Motor neuron (in vitro differentiated cells): Measurements from ENCODE around the gene MOB2. TPM values are rescaled to one million over a fixed set of nuclear protein-coding genes. Genes with fewer than 3 reads are reported as not detected.

Source experiments
- ATAC-seq, 8 experiments: fragments of 200-7000 bp; cut with Tn5 transposase; replicated peaks in 6 of 8; 2 replicates each; pipeline ENCODE4 v1.8.0; 2021; ENCODE audit warnings: mild to moderate bottlenecking in 8 of 8, moderate library complexity in 8 of 8
- H3K27ac ChIP-seq, 2 donors: fragments of 250-450 bp; sonication (Bioruptor Pico); 2 replicates each; pipeline ENCODE4 v1.9.0; 2021; ENCODE audit warnings: antibody characterized with exemption in 2 of 2, mild to moderate bottlenecking in 2 of 2, moderate library complexity in 1 of 2
- H3K4me1 ChIP-seq, 2 donors: fragments of 250-450 bp; sonication (Bioruptor Pico); replicated peaks in 1 of 2; 2 replicates each; pipeline ENCODE4 v1.6.1; 2021; ENCODE audit warnings: antibody characterized with exemption in 2 of 2, mild to moderate bottlenecking in 2 of 2, moderate library complexity in 1 of 2
- H3K4me3 ChIP-seq, 5 donors: fragments of 250-450 bp; sonication (Bioruptor Pico); 2 replicates each; pipeline ENCODE4 v1.9.0; 2021; ENCODE audit warnings: antibody characterized with exemption in 5 of 5, mild to moderate bottlenecking in 5 of 5, moderate library complexity in 4 of 5
- WGBS, 10 experiments: fragments of 450-650 bp; shearing (Covaris generic); methylation state at CpG; one replicate each; pipeline ENCODE4 v1.0.0; 2022; 5-methylcytosine and 5-hydroxymethylcytosine counted together
- in situ Hi-C, 9 experiments: fragments of 400-800 bp; cut with MboI; loops; one replicate each; pipeline ENCODE4 v1.15.0; 2021; ENCODE audit warnings: low sequenced_read_pairs in 9 of 9, low pct_unique_long_range_greater_than_20kb in 2 of 9; ENCODE audit not compliant: unreplicated experiment in 9 of 9
- total RNA-seq, 8 experiments: library from RNA; unstranded; fragments of 300-600 nt; gene quantifications; 2 replicates each; pipeline versions ENCODE4 v1.2.3 to v1.2.4, GENCODE V29; 2022

The MOB2 gene
- total RNA-seq, 8 experiments from 2014 or later = 15.5 to 43.3 (median 26.8) TPM

DNA sequence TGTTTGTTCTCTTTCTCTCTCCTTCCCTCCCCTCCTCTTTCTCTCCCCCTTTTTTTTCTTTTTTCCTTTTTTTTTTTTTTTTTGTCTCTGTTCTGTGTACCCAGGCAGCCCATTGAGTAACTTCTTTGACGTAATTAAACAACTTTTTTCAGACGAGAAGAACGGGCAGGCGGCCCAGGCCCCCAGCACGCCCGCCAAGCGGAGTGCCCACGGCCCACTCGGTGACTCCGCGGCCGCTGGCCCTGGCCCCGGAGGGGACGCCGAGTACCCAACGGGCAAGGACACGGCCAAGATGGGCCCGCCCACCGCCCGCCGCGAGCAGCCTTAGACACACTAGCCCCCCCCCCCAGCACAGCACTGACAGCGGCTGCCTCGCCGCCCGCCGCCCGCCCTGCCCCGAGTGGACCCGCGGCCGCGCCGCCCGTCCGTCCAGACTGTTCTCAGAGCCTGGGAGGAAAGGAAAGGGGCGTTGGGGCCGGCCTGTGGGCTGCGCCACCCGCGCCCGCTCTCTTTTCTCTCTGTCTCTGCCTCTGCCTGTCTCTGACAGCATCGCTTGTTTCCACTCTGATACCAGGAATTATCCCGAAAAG, 26.1 kb downstream of the MOB2 start:
- ATAC-seq = peak in 1 of 8 experiments; percentile 3
- H3K27ac ChIP-seq = no peak overlapping the region
- 52 to 90% (median 67%) methylated on average over 1 to 15 of the region's 44 CpGs; no CpG with 5 or more reads in 3 of the 10 experiments for WGBS, 10 experiments

DNA sequence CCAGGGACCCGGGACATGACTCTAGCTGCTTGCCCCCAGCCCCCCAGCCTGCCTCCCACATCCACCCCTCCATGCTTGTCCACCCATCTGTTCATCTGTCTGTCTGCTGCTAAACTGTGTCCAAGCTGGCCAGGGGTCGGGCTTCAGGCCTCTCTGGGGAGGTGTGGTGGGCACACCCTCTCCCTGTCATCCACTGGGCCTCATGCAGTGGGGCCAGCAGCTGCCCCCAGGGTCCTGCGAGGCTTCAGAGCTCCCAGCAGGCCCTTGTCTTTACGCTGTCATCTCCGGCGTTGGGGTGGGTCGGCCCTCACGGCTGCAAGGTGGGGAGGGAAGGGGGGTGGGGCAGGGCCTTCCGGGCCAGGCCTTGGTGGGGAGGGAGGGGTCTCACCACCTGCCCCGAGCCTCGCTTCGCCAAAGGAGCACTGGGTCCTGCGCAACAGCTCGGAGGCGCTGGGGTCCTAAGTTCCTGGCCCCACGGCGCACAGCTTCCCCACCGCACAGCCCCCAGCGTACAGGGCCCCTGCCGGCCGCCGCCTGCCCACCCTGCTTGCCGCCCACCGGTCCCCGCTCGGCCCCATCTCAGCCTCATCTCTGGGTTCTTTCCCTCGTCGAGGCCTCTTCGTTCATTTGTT, 26.7 kb downstream of the MOB2 start:
- H3K4me1 ChIP-seq = peaks cover 29 to 54% of the 10 kb centered on the region in 2 donors
- in situ Hi-C loops = no loop called here
- no peak overlapping the region for H3K4me3 ChIP-seq
- WGBS, 10 experiments = 42 to 88% (median 60%) methylated on average over 1 to 9 of the region's 29 CpGs; no CpG with 5 or more reads in 5 of the 10 experiments
- ATAC-seq = peak in 4 of 8 experiments; percentile 10 to 20 (median 12)
- H3K27ac ChIP-seq = peak overlapping the region; percentile 46 to 53

More for the DNA sequence above, 26.1 kb downstream of the MOB2 start:
- Histone ChIP-seq H3K4me1 (peaks cover 29 to 54% of the 10 kb centered on the region in 2 donors), H3K4me3 (no peak overlapping the region)
- in situ Hi-C loops = no loop called here

DNA sequence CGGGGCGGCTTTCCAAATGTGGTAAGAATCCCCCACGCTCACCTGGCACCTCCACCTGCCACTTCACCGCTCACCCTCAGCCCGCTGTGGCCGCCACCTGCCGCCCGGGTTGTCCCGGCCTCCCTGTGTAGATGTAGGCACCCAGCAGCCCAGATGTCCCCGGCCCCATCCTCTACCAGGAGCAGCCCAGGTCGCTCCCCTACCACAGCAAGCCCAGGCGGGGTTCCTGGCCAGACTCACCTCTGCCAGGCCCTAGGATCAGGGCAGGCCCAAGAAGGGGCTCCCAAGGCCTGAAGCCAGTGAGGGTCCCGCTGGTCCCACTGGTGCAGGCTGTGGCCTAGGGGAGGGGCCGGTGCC, 27.4 kb downstream of the MOB2 start:
- H3K27ac ChIP-seq = peak overlapping the region in 1 of 2 donors; percentile 46
- no peak overlapping the region for H3K4me3 ChIP-seq
- peaks cover 29 to 54% of the 10 kb centered on the region in 2 donors for H3K4me1 ChIP-seq
- ATAC-seq = peak; percentile 2 to 22 (median 6)
- WGBS, 10 experiments = no CpG with 5 or more reads among the region's 14 CpGs
- in situ Hi-C loops = no loop called here

DNA sequence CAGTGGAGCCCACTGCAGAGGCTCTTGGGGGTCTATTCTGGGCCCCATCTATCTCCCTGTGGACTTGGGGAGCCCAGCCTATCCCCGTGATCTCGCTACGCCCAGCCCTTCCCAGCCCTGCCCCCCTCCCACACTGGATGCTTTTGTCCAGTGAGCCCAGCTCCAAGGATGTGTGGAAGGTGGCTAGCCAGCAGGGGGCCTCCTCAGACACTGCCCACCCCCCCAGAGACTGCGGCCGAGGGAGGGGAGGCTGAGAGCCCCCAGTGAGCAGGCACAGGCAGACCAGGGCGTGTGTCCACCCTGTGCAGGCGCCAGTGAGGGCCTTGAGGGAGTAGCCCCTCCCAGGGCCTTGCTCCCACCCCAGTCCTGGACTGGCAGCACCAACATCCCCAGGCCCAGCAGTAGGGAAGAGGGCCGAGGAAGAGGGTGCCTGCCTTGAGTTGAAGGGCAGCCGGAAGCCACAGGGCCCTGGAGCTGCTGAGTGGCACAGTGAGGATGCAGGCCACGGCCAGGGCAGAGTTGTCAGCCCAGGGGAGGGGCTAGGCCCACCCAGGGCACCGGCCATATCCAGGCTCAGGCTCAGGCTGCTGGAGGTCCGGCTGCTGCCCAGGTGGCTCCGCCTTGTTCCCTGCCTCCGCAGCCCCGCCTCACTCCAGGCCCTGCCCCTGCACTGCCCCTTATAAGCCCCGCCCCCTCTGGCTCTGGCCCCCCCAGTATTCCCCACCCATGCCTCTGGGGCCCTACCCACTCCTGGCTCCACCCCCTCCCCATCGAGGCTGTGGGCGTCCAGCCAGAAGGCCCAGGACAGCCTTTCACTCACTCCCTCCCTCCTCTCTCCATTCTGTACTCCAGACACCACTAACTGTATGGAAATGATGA, 28.0 kb downstream of the MOB2 start:
- Histone ChIP-seq H3K27ac (peak overlapping the region; percentile 46 to 61), H3K4me3 (no peak overlapping the region), H3K4me1 (peaks cover 29 to 54% of the 10 kb centered on the region in 2 donors)
- in situ Hi-C loops = no loop called here
- ATAC-seq = peak; percentile 63 to 77 (median 72)
- 0 to 67% (median 33%) methylated on average over 1 to 4 of the region's 18 CpGs; no CpG with 5 or more reads in 7 of the 10 experiments for WGBS, 10 experiments

DNA sequence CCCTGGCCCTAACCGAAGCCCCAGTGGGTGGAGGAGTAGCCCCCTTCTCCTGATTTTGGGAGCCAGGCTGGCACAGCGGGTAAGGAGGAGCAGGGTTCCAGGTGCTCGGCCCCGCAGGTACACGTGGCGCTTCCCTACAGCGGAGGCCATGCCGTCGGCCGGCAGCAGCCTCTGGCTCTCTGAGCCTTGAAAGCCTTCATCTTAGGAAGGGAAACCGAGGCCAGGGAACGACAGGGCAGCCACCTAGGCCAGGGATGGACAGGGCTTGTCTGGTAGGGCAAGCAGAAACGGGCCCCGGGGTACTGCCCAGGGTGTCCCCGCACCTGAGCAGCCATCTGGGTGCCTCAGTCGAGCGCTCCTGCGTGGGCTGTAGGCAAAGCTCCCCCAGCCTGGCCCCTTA, 28.7 kb downstream of the MOB2 start:
- in situ Hi-C loops = no loop called here
- H3K4me1 ChIP-seq = peaks cover 29 to 52% of the 10 kb centered on the region in 2 donors
- H3K4me3 ChIP-seq = no peak overlapping the region
- ATAC-seq = no peak
- H3K27ac ChIP-seq = peak overlapping the region; percentile 41 to 61
- WGBS, 10 experiments = 40 to 100% (median 96%) methylated on average over 1 to 5 of the region's 18 CpGs; no CpG with 5 or more reads in 5 of the 10 experiments

DNA sequence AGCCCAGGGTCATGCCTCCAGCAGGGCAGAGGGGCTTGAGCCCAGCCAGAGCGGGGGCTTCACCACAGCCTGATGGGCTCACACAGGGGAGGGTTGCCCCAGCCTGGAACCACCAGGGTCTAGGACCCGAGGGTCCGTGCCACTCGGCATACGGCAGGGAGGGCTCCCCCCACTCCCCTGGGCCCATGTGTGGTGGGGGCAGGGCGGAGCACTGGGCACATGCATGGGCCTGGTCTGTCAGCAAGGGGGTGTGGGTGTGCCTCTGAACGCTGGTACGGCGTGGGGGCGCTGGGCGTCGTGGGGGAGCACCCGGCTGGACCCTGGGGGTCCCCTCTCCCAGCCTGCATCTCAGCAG, 29.3 kb downstream of the MOB2 start:
- peaks cover 29 to 48% of the 10 kb centered on the region in 2 donors for H3K4me1 ChIP-seq
- ATAC-seq = no peak
- 93 to 100% methylated on average over 1 to 3 of the region's 13 CpGs; no CpG with 5 or more reads in 8 of the 10 experiments for WGBS, 10 experiments
- in situ Hi-C loops = no loop called here
- H3K27ac ChIP-seq = peak overlapping the region in 1 of 2 donors; percentile 41
- H3K4me3 ChIP-seq = no peak overlapping the region

DNA sequence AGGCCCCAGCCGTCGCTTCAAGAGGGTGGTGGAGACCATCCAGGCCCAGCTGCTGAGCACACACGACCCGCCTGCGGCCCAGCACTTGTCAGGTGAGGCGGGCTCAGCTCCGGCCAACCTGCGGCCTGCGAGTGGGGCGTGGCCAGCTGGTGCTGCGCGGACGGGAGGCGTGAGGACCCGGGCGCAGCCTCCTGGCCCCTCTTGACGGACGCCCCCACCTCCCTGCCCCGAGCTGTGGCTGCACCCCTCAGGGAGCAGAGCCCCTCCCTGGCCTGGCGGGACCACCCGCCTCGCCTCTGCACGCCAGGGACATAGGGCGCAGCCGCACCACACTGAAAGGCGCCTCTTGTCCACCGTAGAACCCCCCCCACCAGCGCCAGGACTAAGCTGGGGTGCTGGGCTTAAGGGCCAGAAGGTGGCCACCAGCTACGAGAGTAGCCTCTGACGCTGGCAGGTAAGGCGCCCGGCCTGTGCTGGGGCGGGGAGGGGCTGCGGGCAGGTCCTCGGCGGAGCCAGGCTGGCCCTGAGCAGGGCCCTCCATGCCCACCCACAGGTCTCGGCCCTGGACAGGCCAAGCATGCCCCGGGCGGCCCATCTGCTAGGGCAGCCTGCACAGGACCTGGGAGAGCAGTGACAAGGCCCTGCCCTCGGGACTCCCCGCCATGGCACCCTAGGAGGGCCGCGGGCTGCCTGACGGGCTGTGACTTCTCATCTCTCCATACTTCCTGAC, 29.8 kb downstream of the MOB2 start:
- WGBS, 10 experiments = 88 to 100% (median 95%) methylated on average over 3 to 5 of the region's 44 CpGs; no CpG with 5 or more reads in 6 of the 10 experiments
- Histone ChIP-seq H3K27ac (no peak overlapping the region), H3K4me1 (peaks cover 28 to 42% of the 10 kb centered on the region in 2 donors), H3K4me3 (no peak overlapping the region)
- in situ Hi-C loops = no loop called here
- ATAC-seq = no peak

DNA sequence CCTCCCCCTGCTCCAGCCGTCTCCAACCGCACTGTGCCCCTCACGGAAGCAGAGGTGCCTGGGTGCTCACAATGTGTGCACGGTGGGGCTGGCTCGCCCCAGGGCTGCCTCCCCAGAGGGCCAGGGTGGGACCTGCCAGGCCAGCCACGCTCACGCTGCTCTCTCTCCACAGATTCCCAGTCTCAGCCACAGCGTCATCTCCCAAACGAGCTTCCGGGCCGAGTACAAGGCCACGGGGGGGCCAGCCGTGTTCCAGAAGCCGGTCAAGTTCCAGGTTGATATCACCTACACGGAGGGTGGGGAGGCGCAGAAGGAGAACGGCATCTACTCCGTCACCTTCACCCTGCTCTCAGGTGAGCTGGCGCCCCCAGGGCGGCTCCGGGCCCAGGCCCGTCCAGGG, 30.4 kb downstream of the MOB2 start:
- Histone ChIP-seq H3K27ac (no peak overlapping the region), H3K4me3 (no peak overlapping the region), H3K4me1 (peaks cover 25 to 37% of the 10 kb centered on the region in 2 donors)
- no peak for ATAC-seq
- in situ Hi-C loops = no loop called here
- WGBS, 10 experiments = 40 to 97% methylated on average over 1 to 11 of the region's 22 CpGs; no CpG with 5 or more reads in 8 of the 10 experiments

DNA sequence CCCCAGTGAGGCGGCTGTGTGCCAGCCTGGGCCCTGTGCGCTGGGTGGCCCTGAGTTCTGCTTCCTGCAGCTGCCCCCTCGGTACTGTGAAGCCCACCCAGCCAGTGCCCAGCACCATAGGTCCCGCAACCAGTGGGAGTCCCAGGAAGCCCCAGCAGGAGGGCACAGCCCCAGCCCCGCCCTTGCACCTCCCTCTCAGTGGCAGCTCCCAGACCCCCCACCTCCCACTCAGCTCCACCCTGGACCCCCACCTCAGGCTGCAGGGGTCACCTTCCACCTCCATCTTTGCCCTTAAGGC, 30.9 kb downstream of the MOB2 start:
- WGBS, 10 experiments = no CpG with 5 or more reads among the region's 5 CpGs
- Histone ChIP-seq H3K4me3 (no peak overlapping the region), H3K27ac (no peak overlapping the region), H3K4me1 (peaks cover 25 to 32% of the 10 kb centered on the region in 2 donors)
- no peak for ATAC-seq
- in situ Hi-C loops = no loop called here

DNA sequence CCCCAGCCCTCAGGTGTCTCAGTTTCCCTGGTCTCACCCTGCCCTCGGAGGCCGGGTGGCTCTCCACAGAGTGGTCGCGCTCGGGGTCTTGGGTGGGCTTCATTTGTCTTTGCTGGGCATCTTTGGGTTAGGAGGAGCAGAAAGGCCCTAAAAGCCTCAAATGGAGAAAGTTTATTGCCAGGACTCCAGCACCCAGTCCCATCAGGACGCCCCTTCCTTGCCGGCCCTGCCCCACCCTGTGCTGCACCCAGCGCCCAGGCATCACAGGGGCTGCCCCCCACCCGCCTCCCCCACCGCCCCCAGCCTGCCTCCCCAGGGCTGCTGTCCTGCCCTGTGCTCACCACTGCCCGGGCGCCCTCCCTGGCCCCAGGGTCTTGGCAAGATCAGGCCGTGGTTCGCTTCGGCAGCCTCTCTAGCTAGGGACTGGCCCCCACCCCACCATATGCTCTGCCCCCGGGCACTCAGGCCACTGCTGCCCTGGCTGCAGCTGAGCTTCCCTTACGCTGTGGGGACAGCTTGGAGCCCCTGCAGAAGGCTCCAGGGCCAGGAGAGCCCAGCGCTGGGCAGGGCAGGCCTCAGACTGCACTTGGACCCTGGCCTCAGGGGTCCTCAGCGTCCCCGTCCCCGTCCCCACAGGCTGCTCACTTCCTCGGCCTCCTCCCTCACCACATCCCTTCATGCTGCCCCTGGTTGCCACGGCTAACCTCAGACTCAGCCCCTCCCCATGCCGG, 31.4 kb downstream of the MOB2 start:
- WGBS, 10 experiments = 100% methylated on average over 1 to 5 of the region's 24 CpGs; no CpG with 5 or more reads in 8 of the 10 experiments
- ATAC-seq = no peak
- peaks cover 24 to 30% of the 10 kb centered on the region in 2 donors for H3K4me1 ChIP-seq
- no peak overlapping the region for H3K27ac ChIP-seq
- no peak overlapping the region for H3K4me3 ChIP-seq
- in situ Hi-C loops = no loop called here

DNA sequence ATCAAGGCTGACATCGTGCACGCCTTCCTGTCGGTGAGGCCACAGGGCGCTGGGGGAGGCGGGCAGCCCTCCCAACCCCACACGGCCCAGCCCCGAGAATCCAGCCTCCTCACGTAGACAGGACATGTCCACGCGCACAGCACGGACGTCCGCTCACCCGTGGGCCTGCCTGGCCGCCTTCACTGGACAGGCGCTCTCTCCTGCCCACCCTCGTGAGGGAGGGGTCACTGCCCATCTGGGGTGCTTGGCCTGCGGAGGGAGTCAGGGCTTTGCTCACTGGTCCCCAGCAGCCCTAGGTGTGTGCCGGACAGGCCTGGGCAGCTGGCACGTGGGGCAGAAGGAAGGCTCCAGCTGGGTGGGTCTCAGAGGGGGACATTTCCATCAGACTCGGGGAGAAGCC, 32.0 kb downstream of the MOB2 start:
- in situ Hi-C loops = no loop called here
- 76 to 100% (median 100%) methylated on average over 1 to 5 of the region's 21 CpGs; no CpG with 5 or more reads in 6 of the 10 experiments for WGBS, 10 experiments
- H3K27ac ChIP-seq = no peak overlapping the region
- no peak for ATAC-seq
- peaks cover 18 to 24% of the 10 kb centered on the region in 2 donors for H3K4me1 ChIP-seq
- H3K4me3 ChIP-seq = no peak overlapping the region

DNA sequence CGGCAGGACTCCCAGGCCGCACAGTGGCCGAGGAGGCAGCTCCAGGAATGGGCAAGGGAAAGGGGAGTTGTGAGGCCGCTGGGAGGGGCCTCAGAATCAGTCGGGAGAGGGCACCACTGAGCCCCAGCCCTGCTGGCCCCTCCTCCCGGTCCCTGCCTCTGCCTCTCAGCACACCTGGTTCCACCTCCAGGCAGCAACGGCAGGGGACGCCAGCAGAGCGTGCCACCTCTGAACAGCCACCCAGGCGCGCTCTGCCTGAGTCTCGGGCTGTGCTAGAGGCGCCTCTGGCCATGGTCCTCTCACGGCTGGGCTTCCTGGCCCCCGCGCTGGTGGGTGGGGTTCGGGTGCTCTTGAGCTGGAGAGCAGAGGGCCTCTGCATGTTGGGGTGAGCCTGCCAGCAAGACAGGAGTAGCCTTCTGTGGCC, 33.0 kb downstream of the MOB2 start:
- in situ Hi-C loops = no loop called here
- ATAC-seq = peak in 3 of 8 experiments; percentile 9 to 76 (median 38)

More for the DNA sequence above, 33.0 kb downstream of the MOB2 start:
- peaks cover 11 to 15% of the 10 kb centered on the region in 2 donors for H3K4me1 ChIP-seq
- WGBS, 10 experiments = 0 to 81% methylated on average over 1 to 3 of the region's 17 CpGs; no CpG with 5 or more reads in 8 of the 10 experiments
- no peak overlapping the region for H3K4me3 ChIP-seq
- H3K27ac ChIP-seq = no peak overlapping the region
